Measurements from ENCODE around the gene BAK1.

DNA sequence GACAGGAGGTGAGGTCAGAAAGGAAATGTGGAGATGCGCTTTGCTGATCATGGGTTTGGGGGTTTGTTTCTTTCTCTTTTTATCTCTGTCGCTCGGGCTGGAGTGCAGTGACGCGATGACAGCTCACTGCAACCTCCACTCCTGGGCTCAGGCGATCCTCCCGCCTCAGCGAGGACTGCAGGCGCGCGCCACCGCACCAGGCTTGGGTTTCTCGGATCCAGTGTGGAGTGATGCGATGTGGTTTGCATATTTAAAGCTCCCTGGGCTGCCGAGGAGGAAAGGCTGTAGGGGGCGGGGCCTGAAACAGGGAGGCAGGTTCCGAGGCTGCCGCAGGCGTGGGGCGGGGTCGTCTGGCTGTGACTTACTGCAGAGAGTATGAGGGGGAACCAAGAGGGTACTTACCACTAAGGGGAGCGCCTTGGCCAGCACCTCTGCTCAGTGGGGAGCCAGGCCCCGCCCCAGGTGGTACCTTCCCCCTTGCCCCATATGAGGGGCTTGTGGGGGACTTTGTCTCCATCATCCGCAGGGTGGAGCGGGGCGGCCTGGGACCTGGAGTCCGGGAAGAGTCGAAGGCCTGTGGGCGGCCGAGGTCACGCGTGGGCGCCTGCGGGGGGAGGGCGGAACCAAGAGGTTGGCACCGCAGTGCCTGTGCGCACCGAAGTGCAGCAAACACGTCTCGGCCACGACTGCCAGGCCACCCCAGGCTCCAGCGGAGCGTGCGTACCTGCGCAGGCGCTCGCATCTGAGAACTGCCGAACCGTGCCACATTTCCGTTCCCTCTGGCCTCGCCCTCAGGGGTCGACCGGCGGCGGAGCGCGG, 12.7 kb upstream of the BAK1 start:
- TF ChIP-seq POLR2A (IDR thresholded peaks at IDR 0.05; ENCODE audit: low read length) (no peak), GATA1 (IDR thresholded peaks at IDR 0.05; ENCODE audit: low read depth, low read length) (no peak)

All from erythroblast (primary cell).